Urothelium cell line (cell line): ENCODE results near the gene CPLX1.
A peak's percentile ranks its signal among the peaks of the same experiment; 100 is the strongest.

Source experiments
- DNase-seq: peaks from one replicate; pipeline ENCODE4 v3.0.0; 2011; ENCODE audit warnings: low spot score, mixed read lengths
- FAIRE-seq: peaks from 2 replicates; lab custom pipeline; 2011; peaks lifted over from hg19 to GRCh38; lab: Jason Lieb, UNC

Gene CPLX1

DNA sequence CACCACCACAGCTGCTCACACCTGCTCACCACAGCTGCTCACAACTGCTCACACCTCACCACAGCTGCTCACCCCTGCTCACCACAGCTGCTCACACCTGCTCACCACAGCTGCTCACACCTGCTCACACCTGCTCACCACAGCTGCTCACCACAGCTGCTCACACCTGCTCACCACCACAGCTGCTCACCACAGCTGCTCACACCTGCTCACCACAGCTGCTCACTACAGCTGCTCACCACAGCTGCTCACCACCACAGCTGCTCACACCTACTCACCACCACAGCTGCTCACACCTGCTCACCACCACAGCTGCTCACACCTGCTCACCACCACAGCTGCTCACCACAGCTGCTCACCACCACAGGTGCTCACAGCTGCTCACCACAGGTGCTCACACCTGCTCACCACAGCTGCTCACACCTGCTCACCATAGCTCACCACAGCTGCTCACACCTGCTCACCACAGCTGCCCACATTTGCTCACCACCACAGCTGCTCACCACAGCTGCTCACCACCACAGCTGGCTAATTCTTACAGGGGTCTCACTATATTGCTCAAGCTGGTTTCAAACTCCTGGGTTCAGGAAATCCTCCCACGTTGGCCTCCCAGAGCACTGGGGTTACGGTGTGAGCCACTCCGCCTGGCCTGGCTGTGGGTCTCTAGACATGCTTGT lies 30.4 kb upstream of the CPLX1 start:
- DNase-seq (no peak), FAIRE-seq (peak; percentile 65)

DNA sequence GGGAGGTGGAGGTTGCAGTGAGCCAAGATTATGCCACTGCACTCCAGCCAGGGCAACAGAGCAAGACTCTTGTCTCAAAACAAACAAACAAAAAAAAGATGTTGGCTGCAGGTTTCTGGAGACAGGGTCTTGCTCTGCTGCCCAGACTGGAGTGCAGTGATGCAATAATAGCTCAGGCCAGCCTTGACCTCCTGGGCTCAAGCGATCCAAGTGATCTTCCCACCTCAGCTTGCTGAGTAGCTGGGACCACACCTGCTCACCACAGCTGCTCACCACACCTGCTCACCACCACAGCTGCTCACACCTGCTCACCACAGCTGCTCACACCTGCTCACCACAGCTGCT lies 29.9 kb upstream of the CPLX1 start:
- FAIRE-seq (peak; percentile 5), DNase-seq (no peak)

DNA sequence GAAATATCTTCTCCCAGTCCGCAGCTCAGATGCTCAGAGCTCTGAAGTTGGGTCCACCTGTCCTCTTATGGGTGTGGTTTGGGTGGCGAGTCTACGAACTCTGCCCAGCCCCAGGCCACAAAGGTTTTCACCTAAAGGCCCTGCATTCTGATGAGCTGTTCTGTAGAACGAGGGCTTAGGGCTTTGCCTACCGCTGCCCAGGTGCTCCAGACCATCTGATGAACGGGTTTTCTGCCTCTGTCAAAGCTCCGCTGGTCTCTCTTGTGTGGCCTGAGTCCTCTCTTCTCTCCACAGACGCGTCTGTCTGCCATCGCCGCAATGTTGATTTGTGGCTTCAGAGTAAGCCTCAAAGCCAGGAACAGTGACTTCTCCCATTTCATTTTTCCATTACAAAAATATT lies 28.4 kb upstream of the CPLX1 start:
- FAIRE-seq, result no peak

DNA sequence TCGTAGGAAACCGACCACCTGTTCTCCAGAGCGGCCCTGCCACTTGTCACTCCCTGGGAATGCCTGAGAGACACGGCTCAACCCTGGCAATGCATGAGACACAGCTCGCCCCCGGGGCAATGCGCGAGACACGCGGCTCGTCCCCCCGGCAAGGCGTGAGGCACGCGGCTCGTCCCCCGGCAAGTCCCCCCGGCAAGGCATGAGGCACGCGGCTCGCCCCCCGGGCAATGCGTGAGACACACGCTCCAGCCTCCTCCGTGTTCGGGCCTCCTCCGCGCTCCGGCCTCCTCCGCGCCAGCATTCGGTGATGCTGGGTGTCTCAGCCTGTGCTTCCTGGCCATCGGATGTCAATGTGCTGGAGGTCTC lies 27.5 kb upstream of the CPLX1 start:
- DNase-seq (no peak), FAIRE-seq (no peak)

More for the DNA sequence above, 28.4 kb upstream of the CPLX1 start:
- DNase-seq, result no peak

DNA sequence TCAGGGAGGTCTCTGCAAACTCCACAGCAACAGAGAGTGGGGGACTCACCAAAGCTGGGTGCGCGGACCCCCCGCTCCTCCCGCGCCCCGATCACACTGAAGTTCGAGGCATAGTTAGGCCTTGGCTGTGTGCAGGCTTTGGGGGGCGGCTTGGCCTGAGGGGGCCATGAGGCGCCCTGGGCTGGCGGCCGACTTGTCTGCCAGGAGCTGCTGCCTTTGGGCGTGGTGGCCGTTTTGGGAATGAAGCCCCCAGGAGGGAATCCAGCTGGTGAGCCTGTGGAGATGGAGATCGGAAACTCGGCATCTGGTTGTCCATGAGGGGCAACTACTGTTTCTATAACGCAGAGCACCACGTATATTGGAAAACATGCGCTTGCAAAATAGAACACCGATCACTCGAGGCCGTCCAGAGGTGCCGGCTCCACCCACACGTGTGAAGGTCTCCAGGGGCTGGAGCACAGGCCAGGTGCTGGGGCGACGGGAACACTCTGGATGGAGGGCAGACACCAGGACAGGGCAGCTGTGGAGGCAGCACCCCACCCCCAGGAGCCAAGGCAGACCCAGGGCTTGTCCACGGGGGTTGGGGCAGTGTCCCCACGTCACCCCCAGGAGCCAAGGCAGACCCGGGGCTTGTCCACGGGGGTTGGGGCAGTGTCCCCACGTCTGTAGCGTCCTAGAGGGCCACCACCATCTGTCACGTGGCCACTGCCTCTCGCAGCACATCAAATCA lies 25.9 kb upstream of the CPLX1 start:
- FAIRE-seq (no peak), DNase-seq (no peak)

DNA sequence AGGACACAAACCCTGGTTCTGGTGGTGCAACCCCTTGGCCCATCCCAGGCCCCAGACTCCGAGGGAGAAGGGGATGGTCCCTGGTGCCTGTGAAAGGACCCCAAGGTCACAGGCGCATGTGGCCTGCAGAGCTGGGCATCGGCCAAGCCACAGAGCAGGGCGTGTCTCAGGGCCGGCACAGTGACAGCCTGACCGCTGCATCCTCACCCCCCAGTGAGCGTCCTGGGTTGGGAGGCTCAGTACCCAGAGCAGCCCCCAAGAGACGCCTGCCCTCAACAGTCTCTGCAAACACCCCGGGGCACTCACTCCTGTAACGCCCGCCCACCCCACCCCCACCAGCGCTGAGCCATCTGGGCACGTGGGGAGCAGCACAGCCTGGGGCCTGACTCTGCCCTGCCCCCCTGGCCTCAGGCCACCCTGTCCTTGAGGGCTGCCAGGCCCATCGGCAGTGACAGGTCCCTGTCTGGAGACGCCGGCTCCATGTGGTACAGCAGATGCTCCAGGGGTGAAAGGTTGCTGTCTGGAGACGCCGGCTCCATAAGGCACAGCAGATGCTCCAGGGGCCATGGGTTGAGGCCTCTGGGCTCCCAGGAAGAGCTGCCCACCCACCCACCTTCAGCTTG lies 24.5 kb upstream of the CPLX1 start:
- FAIRE-seq (no peak), DNase-seq (no peak)

DNA sequence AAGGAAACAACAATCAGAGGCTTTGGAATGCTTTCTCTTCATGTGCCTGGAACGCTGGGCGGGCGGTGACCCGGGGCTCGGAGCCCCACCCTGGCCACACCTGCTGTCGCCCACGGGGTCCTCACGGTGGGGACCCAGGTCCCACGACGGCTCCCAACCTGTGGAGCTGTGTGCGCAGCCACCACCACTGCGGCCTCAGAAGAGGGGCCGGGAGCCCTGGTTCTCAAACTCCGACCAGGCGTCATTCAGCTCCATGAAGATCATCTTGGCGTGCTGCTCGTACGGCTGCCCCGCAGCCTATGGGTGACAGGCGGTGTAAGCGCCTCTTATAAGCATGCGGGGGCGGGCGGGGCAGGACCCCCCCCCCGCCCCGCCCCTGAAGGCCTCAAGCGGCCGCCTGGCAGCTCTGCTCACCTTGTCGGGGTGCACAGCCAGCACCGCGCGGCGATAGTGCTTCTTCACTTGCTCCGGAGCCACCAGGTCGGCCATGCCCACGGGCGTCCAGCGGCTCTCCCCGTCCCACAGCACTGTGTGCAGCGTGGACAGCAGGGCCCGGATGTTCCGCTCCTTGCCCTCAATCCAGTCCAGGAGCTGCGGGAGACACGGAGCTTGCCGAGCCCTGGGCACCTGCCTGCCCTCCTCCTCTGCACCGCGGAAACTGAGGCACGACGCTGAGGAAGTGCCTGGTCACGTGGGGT lies 23.7 kb upstream of the CPLX1 start:
- DNase-seq, result no peak
- no peak for FAIRE-seq

DNA sequence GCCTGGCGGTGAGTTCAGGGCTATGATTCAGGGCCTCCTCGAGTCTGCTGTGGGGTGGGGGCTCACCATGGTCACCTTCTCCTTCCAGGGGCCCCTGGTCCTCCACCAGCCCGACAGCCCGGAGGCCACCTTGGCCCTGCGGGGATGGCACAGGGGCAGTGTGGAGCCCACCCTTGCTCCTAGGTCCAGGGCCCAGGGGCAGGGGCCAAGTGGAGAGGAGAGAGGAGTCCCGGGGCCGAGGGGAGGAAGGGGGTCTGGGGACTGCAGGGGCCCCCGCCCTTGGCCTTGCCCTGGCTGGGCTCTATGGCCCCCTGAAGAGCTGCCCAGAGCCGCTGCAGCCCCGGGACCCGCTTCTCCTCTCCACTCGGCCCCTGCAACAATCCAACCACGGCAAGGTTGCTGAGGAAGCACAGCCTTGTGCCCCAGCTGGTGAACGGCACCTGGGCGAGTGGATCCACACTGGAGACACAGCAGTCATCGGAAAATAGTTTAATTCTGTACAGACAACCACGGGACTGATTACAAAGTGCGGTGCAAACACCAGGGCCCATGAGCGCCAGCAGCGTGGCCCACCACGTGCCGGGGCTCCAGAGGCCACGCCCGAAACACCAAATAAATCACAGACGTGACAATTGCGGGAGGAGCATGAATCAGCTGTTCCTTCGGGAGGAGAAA lies 23.0 kb upstream of the CPLX1 start:
- FAIRE-seq, result no peak

DNA sequence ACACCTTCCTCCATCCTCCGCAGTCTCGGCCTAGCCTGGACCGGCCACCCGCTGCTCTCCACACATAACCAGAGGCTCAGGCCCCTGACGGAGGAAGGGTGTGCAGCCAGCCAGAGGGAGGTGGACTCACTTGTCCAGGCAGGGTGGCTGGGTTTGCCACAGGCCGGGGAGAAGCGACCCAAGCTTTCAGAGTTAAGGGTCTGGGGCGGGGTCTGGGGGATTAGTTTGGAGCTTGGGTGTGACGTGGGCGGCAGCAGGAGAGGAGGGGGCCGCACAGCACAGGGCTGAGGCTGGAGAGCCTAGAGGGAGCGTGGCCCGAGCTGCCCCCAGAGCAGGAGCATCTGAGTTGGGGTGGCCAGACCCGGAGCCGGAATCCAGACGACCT lies 22.4 kb upstream of the CPLX1 start:
- no peak for FAIRE-seq
- DNase-seq, result no peak

More for the DNA sequence above, 23.0 kb upstream of the CPLX1 start:
- no peak for DNase-seq

DNA sequence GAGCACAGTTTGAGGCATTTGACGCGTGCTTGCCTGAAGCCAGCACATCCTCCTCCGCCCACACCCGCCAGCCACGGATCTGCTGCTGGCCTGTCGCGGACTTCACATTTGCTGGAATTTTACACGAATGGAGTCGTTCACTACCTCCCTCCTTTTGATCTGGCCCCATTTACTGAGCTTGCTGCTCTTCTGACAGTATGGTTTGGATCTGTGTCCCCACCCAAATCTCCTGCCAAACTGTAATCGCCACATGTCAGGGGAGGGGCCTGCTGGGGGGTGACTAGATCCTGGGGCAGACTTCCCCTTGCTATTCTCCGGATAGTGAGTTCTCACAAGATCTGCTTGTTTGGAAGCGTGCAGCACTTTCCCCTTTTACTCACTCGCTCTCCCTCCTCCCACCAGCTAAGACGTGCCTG lies 19.9 kb upstream of the CPLX1 start:
- FAIRE-seq, result no peak
- DNase-seq, result no peak

DNA sequence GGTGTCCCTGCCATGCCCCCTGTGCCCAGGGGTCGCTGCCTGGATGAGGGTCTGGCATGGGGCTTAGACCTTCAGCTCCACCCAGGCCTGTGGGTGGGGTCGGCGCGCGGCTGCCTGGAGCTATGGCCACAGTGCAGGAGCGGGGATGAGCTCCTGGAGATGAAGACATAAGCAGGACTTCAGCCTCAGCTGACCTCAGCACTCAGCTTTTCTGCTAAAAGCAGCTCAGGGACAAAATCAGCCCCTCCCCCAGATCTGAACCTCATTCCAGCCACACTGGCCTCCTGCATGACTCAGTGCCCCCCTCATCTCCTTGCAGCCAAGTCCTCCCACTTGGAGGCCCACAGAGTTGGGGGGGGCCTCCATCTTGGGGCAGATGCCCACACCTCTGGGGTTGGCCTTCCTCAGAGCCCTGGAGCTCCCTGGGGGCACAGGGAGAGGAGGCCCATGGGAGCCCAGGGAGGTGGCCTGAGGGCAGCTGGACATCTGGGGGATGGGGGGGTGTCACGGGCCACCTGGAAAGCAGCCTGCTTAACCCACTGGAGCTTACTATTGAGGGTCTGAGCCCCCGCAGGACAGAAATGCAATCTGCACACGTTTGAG lies 19.4 kb upstream of the CPLX1 start:
- no peak for FAIRE-seq
- no peak for DNase-seq

DNA sequence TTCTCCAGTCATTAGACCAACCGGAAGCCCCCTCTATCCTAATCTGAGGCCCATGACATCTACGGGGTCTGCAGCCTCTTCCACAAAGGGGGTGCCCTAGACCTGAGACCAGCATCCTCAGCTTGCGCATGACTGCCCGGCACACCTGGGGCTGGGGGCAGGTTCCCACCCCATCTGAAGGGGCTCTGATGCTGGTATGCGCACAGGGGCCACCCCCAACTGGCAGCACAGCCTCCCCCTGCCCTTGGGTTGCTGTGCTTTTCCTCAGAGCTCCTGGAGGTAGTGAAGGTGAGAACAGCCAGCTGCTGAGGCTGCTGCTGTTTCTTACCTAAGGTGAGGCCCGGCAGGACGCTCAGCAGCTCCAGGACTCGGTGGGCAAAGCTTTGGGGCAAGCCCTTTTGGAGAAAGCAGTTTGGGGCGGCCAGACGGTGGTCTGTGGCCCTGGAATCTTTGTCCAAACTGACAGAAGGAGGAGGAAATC lies 18.9 kb upstream of the CPLX1 start:
- DNase-seq (no peak), FAIRE-seq (no peak)

DNA sequence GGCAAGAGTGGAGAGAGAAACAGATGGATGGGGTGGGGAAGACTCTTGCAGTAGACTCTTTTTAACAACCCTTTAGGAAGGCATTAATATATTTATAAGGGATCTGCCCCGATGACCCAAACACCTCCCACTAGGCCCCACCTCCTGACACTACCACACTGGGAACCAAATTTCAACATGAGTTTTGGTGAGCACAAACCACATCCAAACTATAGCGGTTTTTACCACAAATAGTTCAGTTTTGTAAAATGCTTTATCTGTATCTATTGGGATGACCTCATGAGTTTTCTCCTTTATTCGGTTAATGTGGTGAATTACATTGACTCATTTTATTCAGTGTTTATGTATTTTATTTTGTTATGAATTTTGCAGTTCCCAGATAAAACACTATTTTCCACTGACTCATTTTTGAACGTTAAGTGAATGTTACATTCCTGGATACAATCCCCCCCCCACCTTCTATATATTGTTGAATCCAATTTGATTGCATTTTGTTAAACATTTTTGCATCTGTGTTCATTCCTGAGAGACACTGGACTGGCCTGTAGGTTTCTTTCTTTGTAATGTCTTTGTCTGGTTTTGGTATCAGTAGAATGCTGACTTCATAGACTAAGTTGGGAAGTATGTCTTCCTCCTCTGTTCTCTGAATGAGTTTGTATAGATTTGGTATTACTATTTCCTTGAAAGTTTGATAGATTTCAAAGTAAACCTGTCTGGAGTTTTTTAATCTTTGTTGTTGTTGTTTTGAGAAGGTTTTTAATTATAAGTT lies 13.9 kb upstream of the CPLX1 start:
- FAIRE-seq (no peak), DNase-seq (no peak)

DNA sequence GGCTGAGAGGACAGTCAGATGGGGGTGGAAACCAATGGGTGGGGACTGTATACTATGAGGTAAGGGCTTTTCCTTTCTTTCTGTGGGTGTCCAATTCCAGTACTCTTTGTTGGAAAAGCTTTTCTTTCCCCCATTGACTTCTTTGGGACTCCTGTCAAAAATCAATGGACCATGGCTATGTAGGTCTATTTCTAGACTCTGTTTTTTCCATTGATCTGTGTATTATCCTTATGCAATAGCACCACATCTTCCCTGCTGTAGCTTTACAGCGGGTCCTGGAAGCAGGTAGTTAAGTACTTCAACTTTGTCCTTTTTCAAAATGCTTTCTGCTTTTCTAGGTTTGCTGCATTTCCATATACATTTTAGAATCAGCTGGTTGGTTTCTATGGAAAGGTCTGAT lies 11.8 kb upstream of the CPLX1 start:
- FAIRE-seq (no peak), DNase-seq (no peak)

DNA sequence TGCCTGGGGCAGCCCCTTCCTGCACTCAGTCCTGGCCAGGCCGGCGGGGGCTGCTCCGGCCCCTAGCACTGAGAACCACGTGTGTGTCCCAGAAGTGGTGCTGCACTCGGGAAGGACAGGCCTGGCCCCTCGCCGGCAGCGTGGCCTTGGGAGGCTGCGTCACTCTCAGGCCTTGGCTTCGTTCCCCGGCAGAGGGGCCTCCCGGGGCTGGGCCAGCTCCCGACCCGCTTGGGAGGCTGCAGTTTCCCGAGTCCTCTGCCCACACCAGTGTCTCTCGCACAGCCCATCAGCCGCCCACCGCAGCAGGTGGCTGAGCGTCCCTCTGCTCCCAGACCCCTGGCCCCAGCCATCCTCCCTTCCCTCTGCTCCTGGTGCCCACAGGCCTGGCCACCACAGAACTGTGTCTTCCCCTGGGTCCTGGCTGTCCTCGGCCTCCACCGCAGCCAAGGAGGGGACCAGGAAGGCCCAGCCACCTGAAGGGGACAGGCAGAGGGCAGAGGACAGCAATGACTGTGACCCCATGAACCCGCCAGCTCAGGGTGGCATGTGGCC lies 10.9 kb upstream of the CPLX1 start:
- DNase-seq, result no peak
- FAIRE-seq, result no peak

DNA sequence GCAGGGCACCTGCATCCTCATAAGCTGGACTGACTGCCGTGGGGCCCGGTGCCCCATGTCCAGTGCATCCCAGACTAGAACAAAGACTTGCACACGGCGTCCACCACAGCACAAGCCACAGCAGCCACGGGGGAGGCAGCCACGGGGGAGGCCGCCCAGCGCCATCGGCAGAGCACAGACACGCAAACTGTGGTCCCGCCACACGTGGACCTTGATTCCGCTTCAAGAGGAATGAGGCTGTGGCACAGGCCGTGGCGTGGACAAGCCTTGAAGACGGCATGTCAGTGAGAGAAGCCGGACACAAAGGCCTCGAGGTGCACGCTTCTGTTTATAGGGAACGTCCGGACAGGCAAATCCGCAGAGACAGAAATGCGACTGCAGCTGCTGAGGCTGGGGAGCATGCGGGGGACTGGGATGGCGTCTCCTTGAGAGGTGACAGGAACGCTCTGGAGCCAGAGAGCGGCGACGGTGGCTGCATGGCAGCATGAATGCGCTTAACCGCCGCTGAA lies 10.1 kb upstream of the CPLX1 start:
- DNase-seq (no peak), FAIRE-seq (no peak)

DNA sequence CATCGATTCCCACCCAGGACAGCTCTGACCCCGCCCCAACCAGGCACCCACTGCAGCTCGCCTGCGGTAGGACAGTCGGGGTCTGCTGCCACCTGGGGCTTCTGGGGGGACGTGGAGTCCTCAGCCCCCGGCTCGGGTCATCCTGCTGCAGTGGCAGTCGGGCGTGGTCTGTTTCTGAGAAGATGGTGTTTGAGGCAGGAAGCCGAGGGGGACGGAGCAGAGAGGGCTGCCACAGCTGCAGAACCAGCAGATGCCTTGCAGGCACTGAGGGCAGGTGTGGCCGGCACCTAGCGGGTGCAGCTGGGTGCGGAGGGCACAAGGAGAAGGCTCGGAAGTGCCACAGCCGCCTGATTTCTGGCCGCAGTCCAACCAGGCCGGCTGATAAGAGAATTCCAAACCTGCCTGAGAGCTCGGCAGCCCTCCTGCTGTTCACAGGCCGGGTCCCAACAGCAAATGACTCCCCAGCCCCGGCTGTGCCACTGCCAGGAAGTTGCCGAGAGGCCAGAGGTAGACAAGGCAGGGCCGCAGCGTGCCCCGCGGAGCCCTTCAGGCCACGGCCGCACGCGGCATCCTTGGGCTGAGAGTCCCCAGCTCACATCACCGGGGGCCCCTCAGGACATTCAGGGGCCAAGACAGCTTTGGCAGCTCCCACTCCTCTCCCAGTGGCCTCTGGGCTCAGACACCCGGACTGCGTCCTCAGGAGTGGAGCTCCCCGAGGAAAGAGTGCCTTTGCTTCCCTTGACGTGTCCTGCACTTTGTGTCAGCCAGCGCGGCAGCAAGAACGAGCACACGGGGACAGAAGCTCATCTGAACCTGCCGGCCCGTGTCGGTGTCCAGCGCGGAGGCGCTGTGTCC lies 9.4 kb upstream of the CPLX1 start:
- FAIRE-seq (no peak), DNase-seq (no peak)

DNA sequence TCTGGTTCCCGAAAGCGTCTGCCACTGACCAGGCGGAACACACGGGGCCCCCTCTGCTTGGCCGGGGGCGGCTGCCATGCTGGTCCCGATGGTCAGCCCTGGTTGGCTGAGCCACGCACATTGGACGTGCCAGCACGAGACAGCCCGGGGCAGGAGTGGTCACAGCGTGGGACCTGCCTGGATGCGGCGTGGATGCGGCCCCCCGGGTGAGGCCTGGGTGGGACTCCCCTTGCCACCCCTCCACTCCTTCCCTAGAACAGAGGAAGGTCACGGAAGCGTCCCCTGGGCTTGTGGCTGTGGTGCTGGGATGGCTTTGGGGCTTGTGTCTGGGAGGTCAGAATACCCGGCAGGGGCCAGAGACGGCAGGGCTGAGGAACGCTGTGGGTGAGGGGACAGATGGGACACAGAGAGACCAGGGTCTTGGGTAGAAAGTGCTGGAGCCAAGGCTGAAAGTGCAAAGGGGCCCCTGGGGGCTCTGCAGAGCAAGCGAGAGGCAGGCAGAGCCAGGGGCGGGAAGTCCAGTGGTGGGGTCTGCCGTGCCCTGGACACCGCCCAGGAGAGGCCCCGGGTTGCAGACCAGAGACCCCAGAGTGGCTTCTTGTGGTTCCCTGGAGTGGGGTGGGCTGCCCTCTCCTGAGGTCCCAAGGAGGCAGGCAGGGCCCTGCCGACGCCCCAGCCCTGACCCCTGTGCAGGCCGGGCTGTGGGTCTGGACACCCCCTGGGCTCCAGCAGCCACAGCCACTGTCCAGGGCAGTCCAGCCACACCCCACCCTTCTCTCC lies 8.6 kb upstream of the CPLX1 start:
- DNase-seq (no peak), FAIRE-seq (no peak)
